ENCODE results near the gene FTH1.

- TF ChIP-seq POLR2A (IDR thresholded peaks at IDR 0.05; ENCODE audit: low read depth, low read length) = no peak
- no peak for TF ChIP-seq TAF1 (IDR thresholded peaks at IDR 0.05; ENCODE audit: low read depth, low read length)
- TF ChIP-seq POLR2AphosphoS5 (IDR thresholded peaks at IDR 0.05; ENCODE audit: low read depth, low read length) = no peak
- no peak for TF ChIP-seq SPI1 (IDR thresholded peaks at IDR 0.05; ENCODE audit: low read depth, low read length)
Observed at GRCh38 chr11:61994981-61995380, 27.5 kb upstream of the FTH1 start.

All from GM12891 (cell line).